Renal pelvis (tissue), 4 donors: ENCODE data around the gene NUP210. TPM values are rescaled to one million over a fixed set of nuclear protein-coding genes. Genes with fewer than 3 reads are reported as not detected.

Experiments used
- DNase-seq: peaks from one replicate; pipeline ENCODE4 v3.0.0-alpha.2; 2013
- polyA plus RNA-seq, 3 donors: library from polyadenylated mRNA; unstranded; fragments of 120-200 nt; gene quantifications; one replicate each; pipeline ENCODE4 v1.2.1, GENCODE V29; 2013; ENCODE audit not compliant: insufficient read length in 3 of 3

NUP210 gene
- polyA plus RNA-seq, 3 donors: 29.7 to 33.7 (median 31.8) TPM

DNA sequence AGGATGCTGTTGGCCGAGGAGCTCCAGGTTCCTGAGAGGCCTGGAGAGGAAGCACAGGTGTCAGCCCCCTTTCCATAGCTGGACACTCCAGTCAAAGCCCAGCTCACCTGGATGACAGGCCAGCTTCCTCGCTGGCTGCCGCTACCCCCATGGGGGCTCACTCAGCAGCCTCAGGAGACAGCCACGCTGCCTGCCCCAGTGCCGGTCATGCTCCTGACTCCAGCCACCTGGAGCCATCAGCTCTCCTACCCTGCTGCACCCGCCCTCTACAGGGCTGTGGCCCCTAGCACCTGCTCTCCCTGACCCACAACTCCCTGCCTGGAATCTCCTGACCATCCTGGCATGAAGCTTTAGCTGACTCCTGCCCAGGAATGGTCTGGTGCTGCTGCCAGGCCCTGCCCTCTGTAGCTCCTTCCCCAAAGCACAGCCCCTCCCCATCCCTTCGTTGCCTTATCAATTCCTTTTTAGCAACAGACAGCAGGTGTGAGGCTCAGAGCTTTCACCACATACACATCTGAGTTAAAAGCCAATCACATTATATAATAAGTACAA, 94.2 kb downstream of the NUP210 start:
- no peak for DNase-seq

DNA sequence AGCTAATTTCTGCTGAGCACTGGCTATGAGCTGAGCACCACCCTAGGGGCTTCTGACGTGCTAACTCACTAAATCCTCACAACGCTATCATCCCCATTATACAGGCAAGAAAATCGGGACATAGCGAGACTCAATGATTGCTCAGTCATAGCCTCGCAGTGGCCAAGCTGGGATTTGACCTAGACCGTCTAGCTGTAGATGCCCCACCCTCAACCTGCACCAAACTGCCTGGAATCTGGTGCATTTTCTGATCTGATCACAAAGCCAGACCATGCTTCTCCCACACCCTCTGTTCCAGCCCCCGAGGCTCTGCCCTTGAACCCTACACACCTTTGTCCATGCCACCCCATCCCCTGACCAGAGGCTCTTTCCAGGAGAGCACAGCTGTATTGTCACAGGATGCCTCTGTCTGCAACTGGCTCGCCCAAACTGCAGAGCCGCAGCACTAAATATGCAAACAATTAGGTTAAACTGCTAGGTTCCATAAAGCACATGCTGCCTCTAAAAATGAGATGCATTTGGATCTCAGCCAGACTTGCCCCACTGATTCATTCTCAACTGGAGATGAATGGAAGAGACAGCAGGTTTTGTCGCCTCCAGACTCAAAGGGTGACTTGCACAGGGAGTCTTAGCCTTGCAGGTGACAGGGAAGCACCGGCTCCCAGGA, 95.2 kb downstream of the NUP210 start:
- no peak for DNase-seq

GRCh38 chr3:13323822-13324221, 96.3 kb downstream of the NUP210 start:
- no peak for DNase-seq

GRCh38 chr3:13322324-13322723, 97.8 kb downstream of the NUP210 start:
- DNase-seq: no peak

DNA sequence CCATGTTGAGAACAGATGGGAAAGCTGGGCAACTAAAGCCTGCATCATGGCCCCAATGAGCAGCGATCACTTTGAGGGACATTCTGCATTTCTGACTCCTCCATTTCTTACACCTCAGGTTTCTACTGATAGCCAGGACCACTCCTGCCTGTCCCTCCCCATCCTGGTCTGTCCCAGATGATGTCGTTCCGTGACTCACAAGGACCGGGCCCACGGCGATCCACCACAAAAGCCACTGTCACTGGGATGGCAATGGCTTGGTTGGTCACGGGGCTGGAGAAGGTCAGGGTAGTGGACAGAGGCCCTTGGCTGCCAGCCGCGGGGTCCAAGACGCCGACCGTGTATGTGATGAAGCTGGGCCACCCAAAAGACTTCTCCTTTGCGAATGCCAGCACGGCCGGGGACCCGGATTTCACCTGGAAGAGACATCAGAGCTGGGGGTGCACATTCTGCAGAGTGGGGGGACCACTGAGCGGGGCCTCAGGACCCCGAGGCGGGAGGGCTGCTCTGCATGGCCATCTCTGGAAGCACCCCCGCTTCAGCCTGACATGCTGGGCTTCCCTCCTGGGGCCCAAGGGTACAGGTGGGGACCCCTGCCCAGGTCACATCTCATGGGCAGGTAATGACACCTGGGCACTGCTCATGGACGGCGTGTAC, 100.4 kb downstream of the NUP210 start:
- DNase-seq: no peak

DNA sequence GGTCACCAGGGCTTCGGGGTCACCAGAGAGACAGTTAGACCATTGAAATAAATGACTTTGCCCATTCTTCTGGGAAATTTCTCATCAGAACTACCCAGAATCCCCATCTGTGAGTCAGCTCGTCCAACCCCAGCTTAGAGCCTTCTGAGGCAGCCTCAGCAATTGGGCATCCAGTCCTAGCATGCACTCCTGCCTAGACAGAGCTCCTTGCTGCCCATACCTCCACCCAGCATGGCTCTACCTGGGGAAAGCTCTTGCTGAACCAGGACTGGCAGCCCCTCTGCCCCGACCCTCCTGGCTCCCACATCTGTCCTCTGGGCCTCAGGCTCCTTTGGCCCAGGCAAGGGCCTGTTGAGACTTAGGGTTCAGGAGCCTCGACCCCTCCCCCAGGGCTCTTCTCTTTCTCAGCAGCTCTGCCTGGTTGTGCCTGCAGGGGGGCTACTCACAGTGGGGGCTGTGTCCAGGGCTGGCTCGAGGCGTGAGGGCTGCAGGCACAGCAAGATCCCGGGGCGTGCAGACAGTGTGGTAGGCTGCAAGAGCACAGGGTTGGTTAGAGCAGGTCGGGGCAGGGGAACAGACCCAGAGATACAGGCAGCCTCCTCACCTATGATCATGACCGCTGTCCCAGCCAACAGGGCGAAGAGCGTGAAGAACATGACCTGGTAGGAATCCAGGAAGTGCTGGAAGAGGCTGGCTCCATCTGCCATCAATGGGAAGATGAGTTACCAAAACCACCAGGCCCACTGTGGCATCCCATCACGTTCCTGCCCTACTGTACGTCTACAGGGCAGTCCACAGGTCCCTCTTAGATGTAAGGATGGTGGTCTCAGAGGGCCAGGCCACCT, 101.3 kb downstream of the NUP210 start:
- no peak for DNase-seq

- DNase-seq: no peak
Measured at GRCh38 chr3:13317596-13318320, 102.4 kb downstream of the NUP210 start.

DNA sequence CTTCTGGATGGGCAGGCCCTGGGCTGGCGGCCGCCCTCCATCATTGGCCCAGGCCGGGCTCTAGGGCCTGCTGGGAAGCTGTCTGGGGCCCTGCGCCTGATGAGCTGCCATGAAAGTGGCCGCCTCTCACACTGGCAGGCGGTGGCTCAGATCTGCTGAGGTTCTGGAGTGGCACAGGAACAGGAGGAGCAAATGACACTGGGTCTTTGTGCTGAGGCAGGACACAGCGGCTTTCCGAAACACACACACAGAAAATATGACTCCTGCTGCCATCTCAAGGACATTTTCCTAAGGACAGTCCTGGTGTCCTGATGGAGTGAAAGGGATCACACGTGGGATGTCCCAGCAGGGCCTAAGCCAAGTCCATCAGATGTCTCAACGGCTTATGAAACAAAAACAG, 103.5 kb downstream of the NUP210 start:
- DNase-seq: no peak

- no peak for DNase-seq
Measured at GRCh38 chr3:13314877-13315276, 105.2 kb downstream of the NUP210 start.

- DNase-seq: no peak
Measured at GRCh38 chr3:13313813-13314212, 106.3 kb downstream of the NUP210 start.

GRCh38 chr3:13309004-13309403, 111.1 kb downstream of the NUP210 start:
- no peak for DNase-seq

GRCh38 chr3:13308380-13308801, 111.7 kb downstream of the NUP210 start:
- no peak for DNase-seq

GRCh38 chr3:13307041-13307440, 113.1 kb downstream of the NUP210 start:
- DNase-seq: no peak

- DNase-seq: no peak
Measured at GRCh38 chr3:13305623-13306022, 114.5 kb downstream of the NUP210 start.

DNA sequence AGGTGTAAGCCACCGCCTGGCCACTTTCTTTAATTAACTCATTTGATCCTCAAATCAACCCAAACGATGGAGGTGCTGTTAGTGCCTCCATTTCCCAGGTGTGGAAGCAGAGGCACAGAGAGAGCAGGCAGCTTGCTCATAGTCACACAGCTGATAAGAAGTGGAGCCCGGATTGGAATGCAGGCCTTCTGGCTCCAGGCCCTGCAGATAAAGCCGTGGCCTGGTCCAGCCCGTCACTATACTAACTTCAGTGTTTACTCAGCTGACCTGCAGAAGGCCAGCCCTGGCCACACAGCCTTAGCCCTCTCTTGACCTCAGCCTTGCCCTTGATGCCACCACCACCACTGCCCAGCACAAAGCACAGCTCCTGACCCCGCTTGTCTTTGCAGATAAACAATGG, 116.7 kb downstream of the NUP210 start:
- DNase-seq: no peak

- DNase-seq: no peak
Measured at GRCh38 chr3:13301286-13301987, 118.7 kb downstream of the NUP210 start.

DNA sequence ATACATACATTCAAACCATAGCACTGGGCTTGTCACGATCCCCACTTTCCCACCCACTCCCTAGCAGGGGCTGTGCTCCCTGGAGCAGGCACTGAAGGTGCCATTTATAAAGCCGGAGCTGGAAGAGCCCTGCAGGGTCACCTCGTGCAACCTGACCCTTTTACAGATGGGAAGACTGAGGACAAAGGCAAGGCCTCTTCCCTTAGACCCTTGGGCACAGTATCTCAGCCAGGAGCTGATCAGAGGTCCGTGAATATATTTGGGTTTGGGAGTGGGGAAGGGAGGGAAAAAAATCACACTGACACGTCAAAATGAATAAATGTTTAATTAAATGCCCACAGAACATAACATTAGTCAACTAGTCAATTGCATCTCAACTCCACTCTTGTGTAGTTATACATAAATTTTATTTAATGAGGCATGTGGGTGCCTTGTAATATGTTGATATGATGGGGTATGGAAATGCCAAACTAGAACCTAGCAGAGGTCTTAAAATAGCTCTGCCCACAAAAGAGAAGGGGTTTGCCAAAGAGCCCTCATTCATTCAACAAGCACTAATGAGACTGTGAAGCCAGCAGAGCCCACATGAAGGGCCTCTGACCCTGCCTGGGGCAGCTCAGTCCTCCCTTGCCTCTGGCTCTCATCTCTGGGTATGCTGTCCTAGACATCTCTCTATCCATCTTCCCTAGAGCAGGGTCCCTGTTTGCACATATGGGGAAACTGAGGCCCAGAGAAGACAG, 119.4 kb downstream of the NUP210 start:
- DNase-seq: no peak

- no peak for DNase-seq
Measured at GRCh38 chr3:13299531-13300155, 120.5 kb downstream of the NUP210 start.

- DNase-seq: no peak
Measured at GRCh38 chr3:13296662-13297061, 123.5 kb downstream of the NUP210 start.
